Gastroesophageal sphincter (tissue), 4 donors: ENCODE results near the gene NCBP2. TPM values are rescaled to one million over a fixed set of nuclear protein-coding genes. Genes with fewer than 3 reads are reported as not detected.

Experiments used
- ATAC-seq: fragments of 150-250 bp; one replicate; pipeline ENCODE4 v1.9.1; 2016; ENCODE audit warnings: mild to moderate bottlenecking, moderate library complexity
- H3K27ac ChIP-seq, 4 donors: fragments of 200-600 bp; sonication (generic) in 3 of 4; 1 replicate in 3 of 4; 2 replicates in 1 of 4; pipeline ENCODE4 v1.5.1; 2016 to 2019
- H3K27me3 ChIP-seq: fragments of 200-600 bp; sonication (generic); one replicate; pipeline ENCODE4 v1.5.1; 2019
- H3K36me3 ChIP-seq, 2 donors: fragments of 200-600 bp; sonication (generic); one replicate each; pipeline ENCODE4 v1.5.1; 2019; ENCODE audit warnings: control low read depth in 1 of 2
- H3K4me1 ChIP-seq, 3 donors: fragments of 200-600 bp; sonication (generic); 1 replicate in 2 of 3; 2 replicates in 1 of 3; pipeline ENCODE4 v1.5.1; 2016 to 2019; ENCODE audit warnings: control low read depth in 2 of 3
- H3K4me3 ChIP-seq, 2 donors: fragments of 200-600 bp; sonication (generic); one replicate each; pipeline ENCODE4 v1.5.1; 2019; ENCODE audit warnings: mild to moderate bottlenecking in 1 of 2, moderate library complexity in 1 of 2
- H3K9me3 ChIP-seq, 3 donors: fragments of 200-600 bp; sonication (generic); one replicate each; pipeline ENCODE4 v1.5.1; 2017 to 2019; ENCODE audit warnings: control low read depth in 2 of 3
- EP300 ChIP-seq: sonication (generic); formaldehyde crosslinking; IDR thresholded peaks from one replicate; pipeline ENCODE4 v1.6.1; 2017; ENCODE audit warnings: antibody characterized with exemption, mild to moderate bottlenecking
- POLR2A ChIP-seq, 2 donors: fragments of 450-650 bp; IDR thresholded peaks; one replicate each; pipeline ENCODE4 v1.6.1; 2017; ENCODE audit warnings: antibody characterized with exemption in 2 of 2, mild to moderate bottlenecking in 2 of 2, moderate library complexity in 1 of 2
- POLR2AphosphoS5 ChIP-seq: sonication (generic); formaldehyde crosslinking; IDR thresholded peaks from one replicate; pipeline ENCODE4 v1.6.1; 2017; ENCODE audit warnings: antibody characterized with exemption
- WGBS, 2 donors: methylation state at CpG; one replicate each; pipeline ENCODE4 v1.1.5; 2018; ENCODE audit warnings: low coverage in 1 of 2; 5-methylcytosine and 5-hydroxymethylcytosine counted together
- total RNA-seq, 4 donors: library from RNA; depleted of rRNA; stranded (reverse); fragments of >200 nt; gene quantifications; one replicate each; pipeline ENCODE4 v1.1.0, GENCODE V29; 2016
- TF ChIP-seq, protein P1 (sequence below), 4 experiments: fragments of 200-600 bp in 2 of 4; fragments of 450-650 bp in 2 of 4; sonication (generic) in 1 of 4; IDR thresholded peaks; one replicate each; pipeline ENCODE4 v1.5.1; 2017 to 2019; ENCODE audit warnings: antibody characterized with exemption in 4 of 4, mild to moderate bottlenecking in 2 of 4, moderate library complexity in 2 of 4

NCBP2 gene
- total RNA-seq, 4 donors from 2014 or later: 46.8 to 53.2 (median 49.7) TPM

DNA sequence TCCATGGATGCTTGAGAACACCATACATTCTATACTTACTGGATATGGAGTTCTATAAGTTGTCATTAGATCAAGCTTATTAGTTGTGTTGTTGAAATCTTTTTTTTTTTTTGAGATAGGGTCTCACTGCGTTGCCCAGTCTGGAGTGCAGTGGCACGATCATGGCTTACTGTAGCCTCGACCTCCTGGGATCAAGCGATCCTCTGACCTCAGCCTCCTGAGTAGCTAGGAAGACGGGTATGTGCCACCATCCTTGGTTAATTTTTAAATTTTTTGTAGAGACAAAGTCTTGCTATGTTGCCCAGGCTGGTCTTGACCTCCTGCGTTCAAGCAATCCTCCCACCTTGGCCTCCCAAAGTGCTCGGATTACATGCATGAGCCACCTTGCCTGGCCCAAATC, 12.5 kb upstream of the NCBP2 start:
- H3K27me3 ChIP-seq: no peaks in the 10 kb centered on the region
- TF ChIP-seq POLR2A (IDR thresholded peaks at IDR 0.05) (no peak), POLR2AphosphoS5 (no peak), EP300 (no peak)
- TF ChIP-seq, protein P1, sequence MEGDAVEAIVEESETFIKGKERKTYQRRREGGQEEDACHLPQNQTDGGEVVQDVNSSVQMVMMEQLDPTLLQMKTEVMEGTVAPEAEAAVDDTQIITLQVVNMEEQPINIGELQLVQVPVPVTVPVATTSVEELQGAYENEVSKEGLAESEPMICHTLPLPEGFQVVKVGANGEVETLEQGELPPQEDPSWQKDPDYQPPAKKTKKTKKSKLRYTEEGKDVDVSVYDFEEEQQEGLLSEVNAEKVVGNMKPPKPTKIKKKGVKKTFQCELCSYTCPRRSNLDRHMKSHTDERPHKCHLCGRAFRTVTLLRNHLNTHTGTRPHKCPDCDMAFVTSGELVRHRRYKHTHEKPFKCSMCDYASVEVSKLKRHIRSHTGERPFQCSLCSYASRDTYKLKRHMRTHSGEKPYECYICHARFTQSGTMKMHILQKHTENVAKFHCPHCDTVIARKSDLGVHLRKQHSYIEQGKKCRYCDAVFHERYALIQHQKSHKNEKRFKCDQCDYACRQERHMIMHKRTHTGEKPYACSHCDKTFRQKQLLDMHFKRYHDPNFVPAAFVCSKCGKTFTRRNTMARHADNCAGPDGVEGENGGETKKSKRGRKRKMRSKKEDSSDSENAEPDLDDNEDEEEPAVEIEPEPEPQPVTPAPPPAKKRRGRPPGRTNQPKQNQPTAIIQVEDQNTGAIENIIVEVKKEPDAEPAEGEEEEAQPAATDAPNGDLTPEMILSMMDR (IDR thresholded peaks at IDR 0.05): no peak
- ATAC-seq: no peak
- H3K9me3 ChIP-seq: no peaks in the 10 kb centered on the region
- no peaks in the 10 kb centered on the region for H3K4me1 ChIP-seq
- WGBS, 2 donors: 76 to 82% methylated on average over 6 to 7 of the region's 7 CpGs
- H3K36me3 ChIP-seq: peaks cover 0 to 19% of the 10 kb centered on the region in 2 donors
- H3K4me3 ChIP-seq: no peak overlapping the region
- no peak overlapping the region for H3K27ac ChIP-seq

DNA sequence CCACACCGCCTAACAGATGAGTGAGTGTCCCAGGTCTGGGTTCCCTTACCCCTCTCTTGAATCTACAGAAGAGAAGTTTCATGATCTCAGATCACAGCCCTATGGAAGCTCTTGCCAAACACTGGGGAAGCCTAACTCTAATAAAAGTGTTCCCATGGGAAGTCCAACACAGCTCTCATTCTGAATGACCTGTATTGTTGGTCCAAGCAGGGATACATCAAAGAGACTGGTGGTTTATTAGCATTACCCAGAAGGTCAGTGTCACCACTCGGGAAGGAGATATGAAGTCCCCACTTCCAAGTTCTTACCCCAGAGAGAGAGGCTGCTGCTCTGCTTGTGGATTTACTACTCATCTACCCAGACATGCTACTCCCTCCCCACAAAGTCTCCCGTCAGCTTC, 9.0 kb upstream of the NCBP2 start:
- H3K9me3 ChIP-seq: no peaks in the 10 kb centered on the region
- TF ChIP-seq EP300 (no peak), POLR2A (IDR thresholded peaks at IDR 0.05) (no peak), POLR2AphosphoS5 (no peak)
- TF ChIP-seq, protein P1 (IDR thresholded peaks at IDR 0.05): no peak
- H3K27me3 ChIP-seq: no peaks in the 10 kb centered on the region
- H3K27ac ChIP-seq: no peak overlapping the region
- 78 to 100% methylated on average over 1 to 2 of the region's 3 CpGs for WGBS, 2 donors
- ATAC-seq: no peak
- H3K4me3 ChIP-seq: no peak overlapping the region
- H3K4me1 ChIP-seq: no peaks in the 10 kb centered on the region
- peaks cover 0 to 29% of the 10 kb centered on the region in 2 donors for H3K36me3 ChIP-seq

DNA sequence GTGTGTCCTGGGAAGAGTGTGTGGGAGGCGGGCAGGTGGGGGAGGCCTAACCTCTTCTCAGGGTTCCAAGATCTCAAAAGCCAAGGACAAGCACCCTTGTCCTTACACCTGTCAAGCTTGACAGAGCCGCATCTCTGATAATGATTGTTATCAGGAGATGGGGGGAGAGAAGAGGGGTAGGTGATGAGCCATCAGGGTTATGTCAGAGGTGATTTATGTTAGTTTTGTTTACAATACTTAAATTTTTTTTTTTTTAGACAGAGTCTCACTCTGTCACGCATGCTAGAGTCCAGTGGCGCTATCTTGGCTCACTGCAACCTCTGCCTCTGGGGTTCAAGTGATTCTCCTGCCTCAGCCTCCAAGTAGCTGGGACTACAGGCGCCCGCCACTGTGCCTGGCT, 7.4 kb upstream of the NCBP2 start:
- WGBS, 2 donors: 93 to 100% methylated on average over 3 of the region's 6 CpGs
- Histone ChIP-seq H3K9me3 (no peaks in the 10 kb centered on the region), H3K36me3 (peaks cover 0 to 36% of the 10 kb centered on the region in 2 donors), H3K4me1 (peaks cover 0 to 3% (median 0%) of the 10 kb centered on the region in 3 donors), H3K27ac (no peak overlapping the region), H3K4me3 (no peak overlapping the region), H3K27me3 (no peaks in the 10 kb centered on the region)
- no peak for ATAC-seq
- TF ChIP-seq, protein P1 (IDR thresholded peaks at IDR 0.05): no peak
- TF ChIP-seq POLR2AphosphoS5 (no peak), EP300 (no peak), POLR2A (IDR thresholded peaks at IDR 0.05) (no peak)

DNA sequence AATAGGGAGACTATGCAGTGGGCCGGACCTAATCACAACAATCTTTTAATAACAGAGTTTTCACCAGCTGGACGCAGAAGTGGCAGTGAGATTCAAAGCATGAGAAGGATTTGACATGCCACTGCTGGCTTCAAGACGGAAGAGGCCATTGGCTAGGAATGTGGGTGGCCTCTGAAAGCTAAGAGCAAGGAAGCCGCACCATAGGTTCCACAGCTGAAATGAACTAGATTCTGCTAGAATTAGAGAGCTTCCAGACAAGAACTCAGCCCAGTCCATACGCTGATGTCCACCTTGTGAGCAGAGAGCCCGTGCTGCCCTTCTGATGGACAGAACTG, 6.9 kb upstream of the NCBP2 start:
- ATAC-seq: no peak
- Histone ChIP-seq H3K27ac (no peak overlapping the region), H3K27me3 (no peaks in the 10 kb centered on the region), H3K4me1 (peaks cover 0 to 8% (median 0%) of the 10 kb centered on the region in 3 donors), H3K36me3 (peaks cover 0 to 41% of the 10 kb centered on the region in 2 donors), H3K4me3 (no peak overlapping the region), H3K9me3 (no peaks in the 10 kb centered on the region)
- 70% methylated on average over 2 of the region's 6 CpGs; no CpG with 5 or more reads in 1 of the 2 donors for WGBS, 2 donors
- TF ChIP-seq POLR2A (IDR thresholded peaks at IDR 0.05) (no peak), EP300 (no peak), POLR2AphosphoS5 (no peak)
- TF ChIP-seq, protein P1 (IDR thresholded peaks at IDR 0.05): no peak

DNA sequence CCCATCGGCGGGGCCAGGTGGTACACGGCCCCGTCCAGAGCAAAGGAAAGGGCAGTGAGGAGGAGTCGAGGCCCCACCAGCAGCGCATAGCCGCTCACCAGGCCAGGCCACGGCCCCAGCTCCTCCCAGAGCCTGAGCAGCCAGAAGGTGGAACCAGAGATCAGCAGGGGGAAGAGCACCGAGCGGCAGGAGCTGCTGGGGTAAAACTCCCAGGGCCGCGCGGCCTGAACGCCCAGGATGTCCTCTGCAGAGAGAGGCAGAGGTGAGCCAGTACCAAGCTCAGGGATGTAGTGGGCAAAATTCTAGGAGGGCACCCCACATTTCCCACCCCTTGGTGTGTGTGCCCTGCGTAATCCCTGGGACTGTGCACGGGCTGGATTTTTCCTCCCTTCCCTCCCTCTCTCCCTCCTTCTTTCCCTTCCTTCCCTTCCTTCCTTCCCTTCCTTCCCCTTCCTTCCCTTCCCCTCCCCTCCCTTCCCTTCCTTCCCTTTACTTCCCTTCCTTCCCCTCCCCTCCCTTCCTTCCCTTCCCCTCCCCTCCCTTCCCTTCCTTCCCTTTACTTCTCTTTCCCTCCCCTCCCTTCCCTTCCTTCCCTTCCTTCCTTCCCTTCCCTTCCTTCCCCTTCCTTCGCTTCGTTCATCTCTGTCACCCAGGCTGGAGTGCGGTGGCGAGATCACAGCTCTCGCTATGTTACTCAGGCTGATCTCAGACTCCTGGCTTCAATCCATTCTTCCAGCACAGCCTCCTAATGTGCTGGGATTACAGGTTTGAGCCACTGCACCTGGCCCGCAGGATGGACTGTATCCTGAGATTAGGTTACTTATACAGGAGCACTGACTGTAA, 6.3 kb upstream of the NCBP2 start:
- 18 to 30% methylated on average over 5 of the region's 22 CpGs for WGBS, 2 donors
- no peaks in the 10 kb centered on the region for H3K27me3 ChIP-seq
- ATAC-seq: no peak
- peaks cover 0 to 14% (median 2%) of the 10 kb centered on the region in 3 donors for H3K4me1 ChIP-seq
- H3K9me3 ChIP-seq: no peaks in the 10 kb centered on the region
- TF ChIP-seq EP300: no peak
- TF ChIP-seq POLR2A (IDR thresholded peaks at IDR 0.05): no peak
- TF ChIP-seq, protein P1 (IDR thresholded peaks at IDR 0.05): peak in 1 of 4 experiments; percentile 17
- TF ChIP-seq POLR2AphosphoS5: no peak
- H3K36me3 ChIP-seq: peaks cover 0 to 42% of the 10 kb centered on the region in 2 donors
- H3K27ac ChIP-seq: no peak overlapping the region
- no peak overlapping the region for H3K4me3 ChIP-seq
